Tibial nerve (tissue), 4 donors: ENCODE data around the gene KRTAP5-11. TPM values are rescaled to one million over a fixed set of nuclear protein-coding genes. Genes with fewer than 3 reads are reported as not detected.
A peak's percentile ranks its signal among the peaks of the same experiment; 100 is the strongest.
"Not testable (repeated sequence)": the region's sequence is repeated elsewhere in the genome, so short reads cannot be mapped to it uniquely, and the experiment has no call there.

Source experiments
- DNase-seq, 2 donors: peaks; one replicate each; pipeline ENCODE4 v3.0.0-alpha.2; 2019; ENCODE audit warnings: low spot score in 2 of 2
- H3K27ac ChIP-seq, 4 donors: fragments of 200-600 bp; sonication (generic) in 3 of 4; one replicate each; pipeline ENCODE4 v1.5.1; 2017 to 2019; ENCODE audit warnings: mild to moderate bottlenecking in 1 of 4
- H3K27me3 ChIP-seq, 2 donors: fragments of 200-600 bp; sonication (generic) in 1 of 2; one replicate each; pipeline versions ENCODE4 v1.5.1 to v1.6.0; 2017 to 2019
- H3K36me3 ChIP-seq, 3 donors: fragments of 200-600 bp; sonication (generic); one replicate each; pipeline ENCODE4 v1.5.1; 2018 to 2019
- H3K4me1 ChIP-seq, 4 donors: fragments of 200-600 bp; sonication (generic) in 3 of 4; one replicate each; pipeline ENCODE4 v1.5.1; 2017 to 2019
- H3K4me3 ChIP-seq, 4 donors: fragments of 200-600 bp; sonication (generic) in 3 of 4; one replicate each; pipeline ENCODE4 v1.5.1; 2017 to 2019; ENCODE audit warnings: mild to moderate bottlenecking in 1 of 4, moderate library complexity in 1 of 4
- H3K9me3 ChIP-seq, 4 donors: fragments of 200-600 bp; sonication (generic) in 3 of 4; one replicate each; pipeline ENCODE4 v1.5.1; 2017 to 2019
- WGBS, 2 donors: methylation state at CpG; one replicate each; pipeline ENCODE4 v1.1.5; 2018; 5-methylcytosine and 5-hydroxymethylcytosine counted together
- total RNA-seq, 4 donors: library from RNA; depleted of rRNA; stranded (reverse); fragments of >200 nt; gene quantifications; one replicate each; pipeline ENCODE4 v1.1.0, GENCODE V29; 2016
- TF ChIP-seq, protein P1 (sequence below), 5 experiments: fragments of 200-600 bp in 3 of 5; fragments of 450-650 bp in 2 of 5; sonication (generic) in 3 of 5; IDR thresholded peaks; one replicate each; pipeline ENCODE4 v1.5.1; 2016 to 2019; ENCODE audit warnings: antibody characterized with exemption in 5 of 5, mild to moderate bottlenecking in 3 of 5, moderate library complexity in 2 of 5

Gene KRTAP5-11
- total RNA-seq, 4 donors from 2014 or later: not detected

DNA sequence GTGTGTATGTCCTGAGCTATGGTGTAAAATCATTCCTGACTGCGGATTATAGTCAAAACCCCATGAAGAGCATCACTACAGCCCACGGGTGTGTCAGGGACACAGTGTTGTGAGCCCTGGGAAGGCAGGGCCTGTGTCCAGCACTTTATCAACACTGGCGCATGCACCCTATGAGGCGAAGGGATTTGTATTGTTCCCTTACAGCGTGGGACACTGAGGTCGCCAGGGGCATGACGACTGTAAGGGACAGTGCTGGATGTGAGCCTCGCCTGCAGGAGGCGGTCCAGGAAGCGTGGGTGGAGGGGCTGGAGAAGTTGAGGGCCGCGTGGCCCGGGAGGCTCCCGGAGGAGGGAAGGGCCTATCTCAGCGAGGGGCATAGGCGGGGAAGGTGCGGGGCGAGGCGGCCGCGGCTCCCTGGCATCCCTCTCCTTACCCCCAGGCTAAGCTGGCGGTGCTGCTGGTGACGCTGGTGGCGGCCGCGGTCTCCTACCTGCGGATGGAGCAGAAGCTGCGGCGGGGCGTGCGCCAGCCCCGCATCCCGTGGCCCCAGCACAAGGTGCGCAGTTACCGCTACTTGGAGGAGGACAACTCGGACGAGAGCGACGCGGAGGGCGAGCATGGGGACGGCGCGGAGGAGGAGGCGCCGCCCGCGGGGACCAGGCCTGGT lies 24.3 kb upstream of the KRTAP5-11 start:
- H3K36me3 ChIP-seq, H3K27ac ChIP-seq, H3K9me3 ChIP-seq, DNase-seq, H3K4me3 ChIP-seq, H3K4me1 ChIP-seq: not testable (repeated sequence)
- 10 to 13% methylated on average over 34 to 38 of the region's 48 CpGs for WGBS, 2 donors
- H3K27me3 ChIP-seq: peaks cover 0 to 53% of the 10 kb centered on the region in 2 donors

DNA sequence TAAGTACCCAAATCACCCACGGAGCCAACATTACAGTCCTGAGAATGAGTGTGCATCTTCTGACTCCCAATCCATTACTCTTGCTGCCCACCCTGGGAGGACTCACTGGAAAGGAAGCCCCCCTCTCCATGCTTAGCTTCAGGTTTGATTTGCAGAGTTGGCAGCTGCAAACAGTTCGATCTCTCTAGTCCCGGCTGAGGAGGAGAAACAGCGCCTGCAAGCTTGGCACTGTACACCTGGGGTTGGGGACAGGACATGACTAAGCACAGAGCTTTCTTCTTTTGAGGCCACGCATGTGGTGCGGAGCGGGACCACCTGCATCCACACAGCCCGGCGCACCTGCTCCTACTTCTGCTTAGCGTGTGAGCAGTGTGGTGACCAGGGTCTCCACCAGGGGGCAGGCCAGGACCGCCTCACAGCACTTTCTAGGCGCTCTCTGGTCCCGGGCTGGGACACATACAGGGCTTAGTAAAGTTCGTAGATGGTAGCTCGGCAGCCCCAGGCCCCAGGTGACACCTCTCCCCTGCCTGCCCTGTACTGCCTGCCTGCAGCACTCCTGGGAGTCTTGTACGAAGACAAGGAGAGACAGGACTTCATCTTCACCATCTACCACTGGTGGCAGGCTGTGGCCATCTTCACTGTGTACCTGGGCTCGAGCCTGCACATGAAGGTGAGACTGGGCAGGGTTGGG lies 22.3 kb upstream of the KRTAP5-11 start:
- not testable (repeated sequence) for H3K36me3 ChIP-seq, H3K4me3 ChIP-seq, DNase-seq, H3K4me1 ChIP-seq, H3K9me3 ChIP-seq, H3K27ac ChIP-seq
- TF ChIP-seq, protein P1, sequence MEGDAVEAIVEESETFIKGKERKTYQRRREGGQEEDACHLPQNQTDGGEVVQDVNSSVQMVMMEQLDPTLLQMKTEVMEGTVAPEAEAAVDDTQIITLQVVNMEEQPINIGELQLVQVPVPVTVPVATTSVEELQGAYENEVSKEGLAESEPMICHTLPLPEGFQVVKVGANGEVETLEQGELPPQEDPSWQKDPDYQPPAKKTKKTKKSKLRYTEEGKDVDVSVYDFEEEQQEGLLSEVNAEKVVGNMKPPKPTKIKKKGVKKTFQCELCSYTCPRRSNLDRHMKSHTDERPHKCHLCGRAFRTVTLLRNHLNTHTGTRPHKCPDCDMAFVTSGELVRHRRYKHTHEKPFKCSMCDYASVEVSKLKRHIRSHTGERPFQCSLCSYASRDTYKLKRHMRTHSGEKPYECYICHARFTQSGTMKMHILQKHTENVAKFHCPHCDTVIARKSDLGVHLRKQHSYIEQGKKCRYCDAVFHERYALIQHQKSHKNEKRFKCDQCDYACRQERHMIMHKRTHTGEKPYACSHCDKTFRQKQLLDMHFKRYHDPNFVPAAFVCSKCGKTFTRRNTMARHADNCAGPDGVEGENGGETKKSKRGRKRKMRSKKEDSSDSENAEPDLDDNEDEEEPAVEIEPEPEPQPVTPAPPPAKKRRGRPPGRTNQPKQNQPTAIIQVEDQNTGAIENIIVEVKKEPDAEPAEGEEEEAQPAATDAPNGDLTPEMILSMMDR (IDR thresholded peaks at IDR 0.05): peak in 2 of 5 experiments; percentile 18 to 22
- H3K27me3 ChIP-seq: peaks cover 0 to 57% of the 10 kb centered on the region in 2 donors
- 17 to 55% methylated on average over 3 to 8 of the region's 17 CpGs for WGBS, 2 donors

DNA sequence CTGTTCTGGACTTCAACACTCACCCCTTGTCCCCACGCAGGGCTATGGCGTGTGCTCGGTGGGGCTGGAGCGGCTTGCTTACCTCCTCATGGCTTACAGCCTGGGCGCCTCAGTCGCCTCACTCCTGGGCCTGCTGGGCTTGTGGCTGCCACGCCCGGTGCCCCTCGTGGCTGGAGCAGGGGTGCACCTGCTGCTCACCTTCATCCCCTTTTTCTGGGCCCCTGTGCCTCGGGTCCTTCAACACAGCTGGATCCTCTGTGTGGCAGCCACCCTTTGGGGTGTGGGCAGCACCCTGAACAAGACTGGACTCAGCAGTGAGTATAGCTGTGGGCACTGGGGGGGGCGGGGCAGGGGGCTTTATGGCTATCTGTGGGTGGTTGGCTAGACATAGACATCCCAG lies 20.5 kb upstream of the KRTAP5-11 start:
- 71 to 84% methylated on average over 5 to 8 of the region's 11 CpGs for WGBS, 2 donors
- H3K4me3 ChIP-seq, H3K9me3 ChIP-seq, H3K27ac ChIP-seq, DNase-seq, H3K4me1 ChIP-seq, H3K36me3 ChIP-seq: not testable (repeated sequence)
- peaks cover 0 to 45% of the 10 kb centered on the region in 2 donors for H3K27me3 ChIP-seq

GRCh38 chr11:71589546-71589920 lies 6.9 kb upstream of the KRTAP5-11 start:
- H3K4me1 ChIP-seq, H3K36me3 ChIP-seq, H3K4me3 ChIP-seq, H3K27me3 ChIP-seq, H3K27ac ChIP-seq, DNase-seq, H3K9me3 ChIP-seq: not testable (repeated sequence)
- WGBS, 2 donors: 75 to 78% methylated on average over 7 to 8 of the region's 8 CpGs

GRCh38 chr11:71588822-71589545 lies 6.3 kb upstream of the KRTAP5-11 start:
- H3K36me3 ChIP-seq, DNase-seq, H3K27me3 ChIP-seq: not testable (repeated sequence)

GRCh38 chr11:71588314-71588713 lies 5.6 kb upstream of the KRTAP5-11 start:
- not testable (repeated sequence) for H3K36me3 ChIP-seq, DNase-seq, H3K27ac ChIP-seq, H3K27me3 ChIP-seq, H3K4me3 ChIP-seq, H3K9me3 ChIP-seq, H3K4me1 ChIP-seq
- 27 to 40% methylated on average over 4 of the region's 4 CpGs for WGBS, 2 donors

More at GRCh38 chr11:71588822-71589545, 6.3 kb upstream of the KRTAP5-11 start:
- H3K27ac ChIP-seq, H3K4me3 ChIP-seq, H3K4me1 ChIP-seq, H3K9me3 ChIP-seq: not testable (repeated sequence)
- 51 to 56% methylated on average over 11 of the region's 11 CpGs for WGBS, 2 donors

DNA sequence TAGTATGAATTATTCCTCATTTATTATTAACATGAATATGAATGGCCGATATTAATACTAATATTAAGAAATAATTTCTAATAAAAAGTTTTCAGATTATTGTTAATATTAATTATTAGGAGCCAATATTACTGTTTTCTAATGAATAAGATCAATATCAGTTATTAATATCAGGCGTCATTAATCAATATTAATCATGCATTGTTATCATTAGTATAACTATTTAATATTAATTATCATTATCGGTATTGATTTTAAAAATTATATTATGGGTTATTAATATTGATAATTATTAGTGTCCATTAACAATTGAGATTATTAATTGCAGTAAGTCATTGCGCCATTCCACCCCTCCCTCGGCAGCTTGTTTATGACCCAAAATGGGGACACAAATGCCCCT lies 3.0 kb upstream of the KRTAP5-11 start:
- not testable (repeated sequence) for H3K27me3 ChIP-seq, H3K36me3 ChIP-seq, H3K4me3 ChIP-seq, H3K27ac ChIP-seq, H3K9me3 ChIP-seq, DNase-seq, H3K4me1 ChIP-seq
- WGBS, 2 donors: 87 to 92% methylated on average over 5 of the region's 5 CpGs

DNA sequence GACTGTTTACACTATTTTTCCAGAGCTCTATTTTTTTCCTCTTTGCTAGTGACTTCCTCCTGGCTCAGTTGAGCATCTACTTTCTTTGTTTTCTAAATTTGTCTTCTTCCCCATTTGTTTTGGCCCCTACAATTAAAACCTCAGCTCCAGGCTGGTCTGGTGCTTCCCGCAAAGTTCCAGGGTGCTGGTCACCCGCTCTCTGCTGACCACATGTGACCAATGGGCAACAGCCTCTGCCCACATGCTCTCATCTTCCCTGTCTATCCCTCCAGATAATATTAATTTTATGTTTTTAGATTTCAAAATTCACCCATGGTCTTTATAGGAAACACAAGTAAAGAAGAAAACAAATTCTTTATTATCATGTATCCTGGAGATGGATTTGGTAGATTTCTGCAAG lies 294 bp upstream of the KRTAP5-11 start:
- H3K27ac ChIP-seq, DNase-seq, H3K4me1 ChIP-seq, H3K36me3 ChIP-seq, H3K4me3 ChIP-seq, H3K9me3 ChIP-seq, H3K27me3 ChIP-seq: not testable (repeated sequence)
- 90 to 92% methylated on average over 2 of the region's 2 CpGs for WGBS, 2 donors
